ENCODE data around the gene PDLIM5.
"Not testable (repeated sequence)": the region's sequence is repeated elsewhere in the genome, so short reads cannot be mapped to it uniquely, and the experiment has no call there.

Gene PDLIM5

GRCh38 chr4:94653984-94654609 lies 202.4 kb downstream of the PDLIM5 start:
- TF ChIP-seq EZH2phosphoT487 (IDR thresholded peaks at IDR 0.05; ENCODE audit: borderline replicate concordance, low read length) (no peak), CTCF (IDR thresholded peaks at IDR 0.05; ENCODE audit: low read depth, low read length, poor library complexity, severe bottlenecking) (no peak)
- Histone ChIP-seq H3K4me3 (ENCODE audit: low read length) (no peak overlapping the region), H3F3A (ENCODE audit: control insufficient read depth, insufficient read depth) (no peaks in the 10 kb centered on the region), H3K79me2 (ENCODE audit: control insufficient read depth, low read length) (no peaks in the 10 kb centered on the region), H3K27me3 (ENCODE audit: control insufficient read depth, low read length) (no peaks in the 10 kb centered on the region), H3K9me2 (replicated peaks; ENCODE audit: control insufficient read depth, low read length) (no peaks in the 10 kb centered on the region), H3K27ac (ENCODE audit: low read depth, low read length) (no peak overlapping the region), H3K9me3 (ENCODE audit: control insufficient read depth, insufficient read depth, low read length) (no peaks in the 10 kb centered on the region), H4K20me1 (ENCODE audit: control insufficient read depth, insufficient read depth, low read depth, low read length) (no peaks in the 10 kb centered on the region), H3K4me1 (ENCODE audit: control insufficient read depth, low read length) (no peaks in the 10 kb centered on the region), H3K36me3 (ENCODE audit: control insufficient read depth, low read length) (no peaks in the 10 kb centered on the region), H3K4me2 (ENCODE audit: low read length) (no peak overlapping the region)

- no peaks in the 10 kb centered on the region for H3K9me3 ChIP-seq (ENCODE audit: control insufficient read depth, insufficient read depth, low read length)
- H3K36me3 ChIP-seq (ENCODE audit: control insufficient read depth, low read length), result no peaks in the 10 kb centered on the region
- H3K79me2 ChIP-seq (ENCODE audit: control insufficient read depth, low read length), result no peaks in the 10 kb centered on the region
- no peak overlapping the region for H3K4me3 ChIP-seq (ENCODE audit: low read length)
- no peak for TF ChIP-seq EZH2phosphoT487 (IDR thresholded peaks at IDR 0.05; ENCODE audit: borderline replicate concordance, low read length)
- no peak for TF ChIP-seq CTCF (IDR thresholded peaks at IDR 0.05; ENCODE audit: low read depth, low read length, poor library complexity, severe bottlenecking)
- no peak overlapping the region for H3K4me2 ChIP-seq (ENCODE audit: low read length)
- H3K27me3 ChIP-seq (ENCODE audit: control insufficient read depth, low read length), result no peaks in the 10 kb centered on the region
- H3K4me1 ChIP-seq (ENCODE audit: control insufficient read depth, low read length), result no peaks in the 10 kb centered on the region
- no peak overlapping the region for H3K27ac ChIP-seq (ENCODE audit: low read depth, low read length)
- H4K20me1 ChIP-seq (ENCODE audit: control insufficient read depth, insufficient read depth, low read depth, low read length), result no peaks in the 10 kb centered on the region
- no peaks in the 10 kb centered on the region for H3F3A ChIP-seq (ENCODE audit: control insufficient read depth, insufficient read depth)
- no peaks in the 10 kb centered on the region for H3K9me2 ChIP-seq (replicated peaks; ENCODE audit: control insufficient read depth, low read length)
These were observed 203.0 kb downstream of the PDLIM5 start for GRCh38 chr4:94654714-94655113.

GRCh38 chr4:94660614-94661013 lies 208.9 kb downstream of the PDLIM5 start:
- H3K36me3 ChIP-seq (ENCODE audit: control insufficient read depth, low read length), result no peaks in the 10 kb centered on the region
- no peak overlapping the region for H3K4me3 ChIP-seq (ENCODE audit: low read length)
- no peaks in the 10 kb centered on the region for H3F3A ChIP-seq (ENCODE audit: control insufficient read depth, insufficient read depth)
- H3K4me1 ChIP-seq (ENCODE audit: control insufficient read depth, low read length), result no peaks in the 10 kb centered on the region
- no peak overlapping the region for H3K4me2 ChIP-seq (ENCODE audit: low read length)
- TF ChIP-seq EZH2phosphoT487 (IDR thresholded peaks at IDR 0.05; ENCODE audit: borderline replicate concordance, low read length) (no peak), CTCF (IDR thresholded peaks at IDR 0.05; ENCODE audit: low read depth, low read length, poor library complexity, severe bottlenecking) (no peak)
- H3K27me3 ChIP-seq (ENCODE audit: control insufficient read depth, low read length), result no peaks in the 10 kb centered on the region
- H3K79me2 ChIP-seq (ENCODE audit: control insufficient read depth, low read length), result no peaks in the 10 kb centered on the region
- H3K9me2 ChIP-seq (replicated peaks; ENCODE audit: control insufficient read depth, low read length), result no peaks in the 10 kb centered on the region
- no peaks in the 10 kb centered on the region for H3K9me3 ChIP-seq (ENCODE audit: control insufficient read depth, insufficient read depth, low read length)
- no peaks in the 10 kb centered on the region for H4K20me1 ChIP-seq (ENCODE audit: control insufficient read depth, insufficient read depth, low read depth, low read length)
- H3K27ac ChIP-seq (ENCODE audit: low read depth, low read length), result no peak overlapping the region

GRCh38 chr4:94665021-94665420 lies 213.3 kb downstream of the PDLIM5 start:
- not testable (repeated sequence) for H3F3A ChIP-seq (ENCODE audit: control insufficient read depth, insufficient read depth); H4K20me1 ChIP-seq (ENCODE audit: control insufficient read depth, insufficient read depth, low read depth, low read length); H3K4me1 ChIP-seq (ENCODE audit: control insufficient read depth, low read length); H3K27ac ChIP-seq (ENCODE audit: low read depth, low read length); H3K9me3 ChIP-seq (ENCODE audit: control insufficient read depth, insufficient read depth, low read length); H3K4me2 ChIP-seq (ENCODE audit: low read length); H3K36me3 ChIP-seq (ENCODE audit: control insufficient read depth, low read length); H3K9me2 ChIP-seq (replicated peaks; ENCODE audit: control insufficient read depth, low read length); H3K27me3 ChIP-seq (ENCODE audit: control insufficient read depth, low read length); H3K4me3 ChIP-seq (ENCODE audit: low read length); H3K79me2 ChIP-seq (ENCODE audit: control insufficient read depth, low read length)
